ENCODE measurements around the gene GUCD1. TPM values are rescaled to one million over a fixed set of nuclear protein-coding genes. Genes with fewer than 3 reads are reported as not detected.

Gene GUCD1
- total RNA-seq, 1 donor = 146 TPM

- H3K79me2 ChIP-seq (ENCODE audit: insufficient read depth, low read length) = no peaks in the 10 kb centered on the region
Measured at GRCh38 chr22:24496234-24496633, 58.7 kb downstream of the GUCD1 start.

GRCh38 chr22:24495365-24495675, 59.6 kb downstream of the GUCD1 start:
- no peak overlapping the region for H2AFZ ChIP-seq (ENCODE audit: low read length)
- H3K79me2 ChIP-seq (ENCODE audit: insufficient read depth, low read length) = no peaks in the 10 kb centered on the region
- no peak for TF ChIP-seq CTCF (IDR thresholded peaks at IDR 0.05; ENCODE audit: extremely low read depth, low read depth, low read length)
- H4K20me1 ChIP-seq (ENCODE audit: insufficient read depth, low read length) = no peaks in the 10 kb centered on the region
- no peak overlapping the region for H3K27ac ChIP-seq (ENCODE audit: low read depth, low read length)
- H3K4me2 ChIP-seq (ENCODE audit: insufficient read depth, low read length) = no peak overlapping the region
- DNase-seq (ENCODE audit: insufficient read length, low spot score, missing footprints) = no peak
- no peaks in the 10 kb centered on the region for H3K4me1 ChIP-seq (ENCODE audit: insufficient read depth, low read length)
- no peaks in the 10 kb centered on the region for H3K36me3 ChIP-seq (ENCODE audit: insufficient read depth, low read length)
- H3K27me3 ChIP-seq (ENCODE audit: insufficient read depth, low read length) = peaks cover 41% of the 10 kb centered on the region
- H3K4me3 ChIP-seq (ENCODE audit: insufficient read depth, low read length) = no peak overlapping the region
- no peaks in the 10 kb centered on the region for H3K9me3 ChIP-seq (ENCODE audit: low read depth, low read length)

More at GRCh38 chr22:24496234-24496633, 58.7 kb downstream of the GUCD1 start:
- TF ChIP-seq CTCF (IDR thresholded peaks at IDR 0.05; ENCODE audit: extremely low read depth, low read depth, low read length) = no peak
- Histone ChIP-seq H2AFZ (ENCODE audit: low read length) (no peak overlapping the region), H3K27me3 (ENCODE audit: insufficient read depth, low read length) (peaks cover 44% of the 10 kb centered on the region), H3K4me1 (ENCODE audit: insufficient read depth, low read length) (no peaks in the 10 kb centered on the region), H3K27ac (ENCODE audit: low read depth, low read length) (no peak overlapping the region), H3K4me2 (ENCODE audit: insufficient read depth, low read length) (no peak overlapping the region), H4K20me1 (ENCODE audit: insufficient read depth, low read length) (no peaks in the 10 kb centered on the region), H3K9me3 (ENCODE audit: low read depth, low read length) (no peaks in the 10 kb centered on the region), H3K4me3 (ENCODE audit: insufficient read depth, low read length) (no peak overlapping the region), H3K36me3 (ENCODE audit: insufficient read depth, low read length) (no peaks in the 10 kb centered on the region)
- no peak for DNase-seq (ENCODE audit: insufficient read length, low spot score, missing footprints)

- Histone ChIP-seq H3K27ac (ENCODE audit: low read depth, low read length) (no peak within 1 kb of the TSS), H3K9me3 (ENCODE audit: low read depth, low read length) (no peaks in the 10 kb centered on the region), H2AFZ (ENCODE audit: low read length) (no peak within 1 kb of the TSS), H3K4me2 (ENCODE audit: insufficient read depth, low read length) (peak within 1 kb of the TSS; percentile 36), H3K36me3 (ENCODE audit: insufficient read depth, low read length) (no peaks in the 10 kb centered on the region), H3K79me2 (ENCODE audit: insufficient read depth, low read length) (no peaks in the 10 kb centered on the region), H4K20me1 (ENCODE audit: insufficient read depth, low read length) (no peaks in the 10 kb centered on the region), H3K4me1 (ENCODE audit: insufficient read depth, low read length) (no peaks in the 10 kb centered on the region), H3K4me3 (ENCODE audit: insufficient read depth, low read length) (peak within 1 kb of the TSS; percentile 28), H3K27me3 (ENCODE audit: insufficient read depth, low read length) (peaks cover 39% of the 10 kb centered on the region)
- TF ChIP-seq CTCF (IDR thresholded peaks at IDR 0.05; ENCODE audit: extremely low read depth, low read depth, low read length) = no peak
- DNase-seq (ENCODE audit: insufficient read length, low spot score, missing footprints) = no peak
Measured at GRCh38 chr22:24494528-24495364, 60.2 kb downstream of the GUCD1 start, which contains the start of gene UPB1. TSS of gene UPB1 (plus strand) at chr22:24495332. CDS start at chr22:24495404, 72 bp downstream.

GRCh38 chr22:24494167-24494527, 60.8 kb downstream of the GUCD1 start:
- Histone ChIP-seq H2AFZ (ENCODE audit: low read length) (no peak overlapping the region), H3K27ac (ENCODE audit: low read depth, low read length) (no peak overlapping the region), H3K27me3 (ENCODE audit: insufficient read depth, low read length) (peaks cover 39% of the 10 kb centered on the region), H3K4me1 (ENCODE audit: insufficient read depth, low read length) (no peaks in the 10 kb centered on the region), H3K79me2 (ENCODE audit: insufficient read depth, low read length) (no peaks in the 10 kb centered on the region), H3K36me3 (ENCODE audit: insufficient read depth, low read length) (no peaks in the 10 kb centered on the region), H4K20me1 (ENCODE audit: insufficient read depth, low read length) (no peaks in the 10 kb centered on the region), H3K4me3 (ENCODE audit: insufficient read depth, low read length) (peak overlapping the region; percentile 28), H3K9me3 (ENCODE audit: low read depth, low read length) (no peaks in the 10 kb centered on the region), H3K4me2 (ENCODE audit: insufficient read depth, low read length) (peak overlapping the region; percentile 36)
- no peak for DNase-seq (ENCODE audit: insufficient read length, low spot score, missing footprints)
- TF ChIP-seq CTCF (IDR thresholded peaks at IDR 0.05; ENCODE audit: extremely low read depth, low read depth, low read length) = no peak

Measured in osteoblast (primary cell).